GM03348 (cell line): Measurements from ENCODE around the gene CCDC157.
"Not testable (repeated sequence)": the region's sequence is repeated elsewhere in the genome, so short reads cannot be mapped to it uniquely, and the experiment has no call there.

Experiments used
- DNase-seq: peaks from one replicate; pipeline ENCODE4 v3.0.0; 2012; ENCODE audit warnings: low spot score

Gene CCDC157

GRCh38 chr22:30390974-30391691, 34.3 kb downstream of the CCDC157 start:
- DNase-seq: peak; percentile 72

GRCh38 chr22:30392661-30393321, 36.0 kb downstream of the CCDC157 start:
- no peak for DNase-seq

GRCh38 chr22:30393322-30393680, 36.5 kb downstream of the CCDC157 start:
- no peak for DNase-seq

GRCh38 chr22:30393885-30394284, 37.1 kb downstream of the CCDC157 start:
- DNase-seq: no peak

- DNase-seq: peak; percentile 91
These were observed 40.3 kb downstream of the CCDC157 start, which contains the start of gene SEC14L2 for GRCh38 chr22:30396871-30397655. Gene SEC14L2 (plus strand): TSS chr22:30397018. CDS start chr22:30397117, 99 bp downstream.

- DNase-seq: peak; percentile 42
These were observed 41.1 kb downstream of the CCDC157 start for GRCh38 chr22:30397656-30398635.

- DNase-seq: no peak
These were observed 42.2 kb downstream of the CCDC157 start for GRCh38 chr22:30398685-30399680.

- no peak for DNase-seq
These were observed 42.9 kb downstream of the CCDC157 start for GRCh38 chr22:30399718-30400117.

- no peak for DNase-seq
These were observed 43.4 kb downstream of the CCDC157 start for GRCh38 chr22:30400159-30400558.

- not testable (repeated sequence) for DNase-seq
These were observed 44.2 kb downstream of the CCDC157 start for GRCh38 chr22:30401024-30401423.

GRCh38 chr22:30402028-30402765, 45.4 kb downstream of the CCDC157 start:
- peak; percentile 44 for DNase-seq

- not testable (repeated sequence) for DNase-seq
These were observed 45.9 kb downstream of the CCDC157 start for GRCh38 chr22:30402766-30403104.

GRCh38 chr22:30404307-30404706, 47.5 kb downstream of the CCDC157 start:
- no peak for DNase-seq

- no peak for DNase-seq
These were observed 48.9 kb downstream of the CCDC157 start for GRCh38 chr22:30405731-30406130.

- no peak for DNase-seq
These were observed 49.6 kb downstream of the CCDC157 start for GRCh38 chr22:30406400-30406799.

GRCh38 chr22:30408388-30409102, 51.7 kb downstream of the CCDC157 start:
- DNase-seq: peak; percentile 27

- DNase-seq: no peak
These were observed 55.0 kb downstream of the CCDC157 start for GRCh38 chr22:30411780-30412179.

- DNase-seq: no peak
These were observed 56.2 kb downstream of the CCDC157 start for GRCh38 chr22:30413001-30413400.
